GM23338 (cell line): ENCODE data around the gene SYNPO2L.

Source experiments
- JUNB ChIP-seq: IDR thresholded peaks from one replicate; pipeline ENCODE4 v1.6.1; 2016; ENCODE audit warnings: antibody characterized with exemption; ENCODE audit not compliant: unreplicated experiment
- POLR2AphosphoS5 ChIP-seq: IDR thresholded peaks from 2 replicates; pipeline ENCODE4 v1.6.1; 2016; ENCODE audit warnings: antibody characterized with exemption, low read depth
- TF ChIP-seq, protein P1 (sequence below), 2 experiments: fragments of 200-600 bp in 1 of 2; sonication (generic) in 1 of 2; conservative IDR thresholded peaks; 2 replicates each; pipeline versions ENCODE4 v1.5.1 to v1.6.1; 2016 to 2017; ENCODE audit warnings: antibody characterized with exemption in 2 of 2, low read depth in 2 of 2, mild to moderate bottlenecking in 2 of 2, moderate library complexity in 1 of 2
- TF ChIP-seq, protein P2 (sequence below): IDR thresholded peaks from one replicate; pipeline ENCODE4 v1.6.1; 2018; ENCODE audit warnings: antibody characterized with exemption; ENCODE audit not compliant: unreplicated experiment

DNA sequence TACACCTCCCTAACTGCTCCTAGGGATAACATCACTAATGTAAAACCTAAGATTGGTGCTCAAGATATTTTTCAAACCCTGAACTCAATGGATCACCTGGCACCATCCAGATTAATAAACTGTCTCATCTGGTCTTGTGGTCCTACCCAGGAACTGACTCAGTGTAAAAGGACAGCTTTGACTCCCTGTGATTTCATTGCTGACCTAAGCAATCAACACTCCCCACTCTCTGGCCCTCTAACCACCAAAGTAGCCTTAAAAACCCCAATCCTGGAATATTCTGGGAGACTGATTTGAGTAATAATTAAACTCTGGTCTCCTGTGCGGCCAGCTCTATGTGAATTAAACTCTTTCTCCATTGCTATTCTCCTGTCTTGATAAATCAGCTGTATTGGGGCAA lies 58.5 kb downstream of the SYNPO2L start:
- TF ChIP-seq, protein P1, sequence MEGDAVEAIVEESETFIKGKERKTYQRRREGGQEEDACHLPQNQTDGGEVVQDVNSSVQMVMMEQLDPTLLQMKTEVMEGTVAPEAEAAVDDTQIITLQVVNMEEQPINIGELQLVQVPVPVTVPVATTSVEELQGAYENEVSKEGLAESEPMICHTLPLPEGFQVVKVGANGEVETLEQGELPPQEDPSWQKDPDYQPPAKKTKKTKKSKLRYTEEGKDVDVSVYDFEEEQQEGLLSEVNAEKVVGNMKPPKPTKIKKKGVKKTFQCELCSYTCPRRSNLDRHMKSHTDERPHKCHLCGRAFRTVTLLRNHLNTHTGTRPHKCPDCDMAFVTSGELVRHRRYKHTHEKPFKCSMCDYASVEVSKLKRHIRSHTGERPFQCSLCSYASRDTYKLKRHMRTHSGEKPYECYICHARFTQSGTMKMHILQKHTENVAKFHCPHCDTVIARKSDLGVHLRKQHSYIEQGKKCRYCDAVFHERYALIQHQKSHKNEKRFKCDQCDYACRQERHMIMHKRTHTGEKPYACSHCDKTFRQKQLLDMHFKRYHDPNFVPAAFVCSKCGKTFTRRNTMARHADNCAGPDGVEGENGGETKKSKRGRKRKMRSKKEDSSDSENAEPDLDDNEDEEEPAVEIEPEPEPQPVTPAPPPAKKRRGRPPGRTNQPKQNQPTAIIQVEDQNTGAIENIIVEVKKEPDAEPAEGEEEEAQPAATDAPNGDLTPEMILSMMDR (conservative IDR thresholded peaks at IDR 0.05; ENCODE audit: low read depth in 2 of 2), result no peak
- TF ChIP-seq, protein P2, sequence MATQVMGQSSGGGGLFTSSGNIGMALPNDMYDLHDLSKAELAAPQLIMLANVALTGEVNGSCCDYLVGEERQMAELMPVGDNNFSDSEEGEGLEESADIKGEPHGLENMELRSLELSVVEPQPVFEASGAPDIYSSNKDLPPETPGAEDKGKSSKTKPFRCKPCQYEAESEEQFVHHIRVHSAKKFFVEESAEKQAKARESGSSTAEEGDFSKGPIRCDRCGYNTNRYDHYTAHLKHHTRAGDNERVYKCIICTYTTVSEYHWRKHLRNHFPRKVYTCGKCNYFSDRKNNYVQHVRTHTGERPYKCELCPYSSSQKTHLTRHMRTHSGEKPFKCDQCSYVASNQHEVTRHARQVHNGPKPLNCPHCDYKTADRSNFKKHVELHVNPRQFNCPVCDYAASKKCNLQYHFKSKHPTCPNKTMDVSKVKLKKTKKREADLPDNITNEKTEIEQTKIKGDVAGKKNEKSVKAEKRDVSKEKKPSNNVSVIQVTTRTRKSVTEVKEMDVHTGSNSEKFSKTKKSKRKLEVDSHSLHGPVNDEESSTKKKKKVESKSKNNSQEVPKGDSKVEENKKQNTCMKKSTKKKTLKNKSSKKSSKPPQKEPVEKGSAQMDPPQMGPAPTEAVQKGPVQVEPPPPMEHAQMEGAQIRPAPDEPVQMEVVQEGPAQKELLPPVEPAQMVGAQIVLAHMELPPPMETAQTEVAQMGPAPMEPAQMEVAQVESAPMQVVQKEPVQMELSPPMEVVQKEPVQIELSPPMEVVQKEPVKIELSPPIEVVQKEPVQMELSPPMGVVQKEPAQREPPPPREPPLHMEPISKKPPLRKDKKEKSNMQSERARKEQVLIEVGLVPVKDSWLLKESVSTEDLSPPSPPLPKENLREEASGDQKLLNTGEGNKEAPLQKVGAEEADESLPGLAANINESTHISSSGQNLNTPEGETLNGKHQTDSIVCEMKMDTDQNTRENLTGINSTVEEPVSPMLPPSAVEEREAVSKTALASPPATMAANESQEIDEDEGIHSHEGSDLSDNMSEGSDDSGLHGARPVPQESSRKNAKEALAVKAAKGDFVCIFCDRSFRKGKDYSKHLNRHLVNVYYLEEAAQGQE, result no peak
- TF ChIP-seq JUNB (no peak), POLR2AphosphoS5 (no peak)
